K562 (cell line): ENCODE data around the gene RGS9BP. TPM values are rescaled to one million over a fixed set of nuclear protein-coding genes. Genes with fewer than 3 reads are reported as not detected.

Experiments
- ATF1 ChIP-seq, 2 experiments: fragments of 450-650 bp in 1 of 2; IDR thresholded peaks; 2 replicates each; pipeline ENCODE4 v1.6.1; 2016; ENCODE audit warnings: missing compliant biosample characterization in 1 of 2, missing genetic modification characterization in 1 of 2
- DACH1 ChIP-seq: fragments of 450-650 bp; IDR thresholded peaks from 2 replicates; pipeline ENCODE4 v1.6.1; 2018; ENCODE audit not compliant: partially characterized antibody
- E2F1 ChIP-seq: sonication (generic); formaldehyde crosslinking; IDR thresholded peaks from 2 replicates; pipeline ENCODE4 v1.8.1; 2023; ENCODE audit warnings: mild to moderate bottlenecking, missing genetic modification reagents, moderate library complexity
- E2F4 ChIP-seq: sonication (generic); formaldehyde crosslinking; IDR thresholded peaks from 2 replicates; pipeline ENCODE4 v1.8.0; 2022; ENCODE audit warnings: mild to moderate bottlenecking, low read depth, missing genetic modification reagents
- ERF ChIP-seq: fragments of 450-650 bp; formaldehyde crosslinking; IDR thresholded peaks from 2 replicates; pipeline ENCODE4 v1.4.0; 2020; ENCODE audit warnings: mild to moderate bottlenecking, mixed read lengths
- GABPB1 ChIP-seq: sonication (generic); formaldehyde crosslinking; IDR thresholded peaks from 2 replicates; pipeline ENCODE4 v1.8.0; 2022; ENCODE audit warnings: mild to moderate bottlenecking, missing genetic modification reagents
- HOMEZ ChIP-seq: fragments of 250-450 bp; sonication (Bioruptor Pico); IDR thresholded peaks from 2 replicates; pipeline ENCODE4 v1.4.0; 2020; ENCODE audit warnings: mild to moderate bottlenecking, moderate library complexity
- NCOA2 ChIP-seq, 2 experiments: fragments of 450-650 bp; IDR thresholded peaks; 2 replicates each; pipeline ENCODE4 v1.6.1; 2018; ENCODE audit warnings: mild to moderate bottlenecking in 2 of 2, moderate library complexity in 1 of 2; ENCODE audit not compliant: partially characterized antibody in 2 of 2
- PCBP2 ChIP-seq: fragments of 200-400 bp; formaldehyde crosslinking; IDR thresholded peaks from 2 replicates; pipeline ENCODE4 v1.6.1; 2018; ENCODE audit warnings: low read length, low read depth, mild to moderate bottlenecking, moderate library complexity; ENCODE audit not compliant: poor library complexity, severe bottlenecking
- SIX5 ChIP-seq, 2 experiments: IDR thresholded peaks; 2 replicates each; pipeline ENCODE4 v1.6.1; 2011; ENCODE audit warnings: low read length in 2 of 2, borderline replicate concordance in 1 of 2, low read depth in 1 of 2, mild to moderate bottlenecking in 1 of 2, moderate library complexity in 1 of 2; ENCODE audit not compliant: insufficient read depth in 1 of 2
- SRF ChIP-seq, 2 experiments: fragments of 250-450, 450-650 bp in 1 of 2; sonication (Bioruptor Pico) in 1 of 2; sonication (generic) in 1 of 2; formaldehyde crosslinking; IDR thresholded peaks; 2 replicates each; pipeline versions ENCODE4 v1.5.0 to v1.5.1; 2020 to 2022; ENCODE audit warnings: mild to moderate bottlenecking in 1 of 2, missing genetic modification reagents in 1 of 2
- TCF7L2 ChIP-seq: fragments of 150-350 bp; IDR thresholded peaks from 2 replicates; pipeline ENCODE4 v1.6.1; 2016; ENCODE audit warnings: low read depth, mild to moderate bottlenecking, low read length, moderate library complexity
- THAP7 ChIP-seq: fragments of 250-450 bp; sonication (Bioruptor Pico); IDR thresholded peaks from 2 replicates; pipeline ENCODE4 v1.5.0; 2021
- USF1 ChIP-seq: sonication (generic); formaldehyde crosslinking; IDR thresholded peaks from 2 replicates; pipeline ENCODE4 v1.9.0; 2022; ENCODE audit warnings: mild to moderate bottlenecking, missing genetic modification reagents
- USF2 ChIP-seq: sonication (generic); formaldehyde crosslinking; IDR thresholded peaks from 2 replicates; pipeline ENCODE4 v1.5.0; 2020; ENCODE audit warnings: missing genetic modification reagents
- ZFPM2 ChIP-seq: fragments of 250-450 bp; sonication (Bioruptor Pico); IDR thresholded peaks from 2 replicates; pipeline ENCODE4 v1.5.1; 2022; ENCODE audit warnings: mild to moderate bottlenecking
- ZNF347 ChIP-seq: fragments of 450-650 bp; formaldehyde crosslinking; IDR thresholded peaks from 2 replicates; pipeline ENCODE4 v1.4.0; 2020; ENCODE audit warnings: low read depth, mild to moderate bottlenecking, moderate library complexity
- ZNF79 ChIP-seq: fragments of 250-450 bp; sonication (Bioruptor Pico); IDR thresholded peaks from 2 replicates; pipeline ENCODE4 v1.4.0; 2020; ENCODE audit warnings: low read depth, mild to moderate bottlenecking, moderate library complexity
- polyA plus RNA-seq, 8 experiments: library from polyadenylated mRNA; depleted of rRNA in 4 of 8; stranded (reverse) in 5 of 8; unstranded in 3 of 8; fragments of >200 nt; fragmentation: Nextera tagmentation in 2 of 8; fragmentation: Illumina TruSeq in 1 of 8; extraction: Ambion mirVana in 2 of 8; extraction: Trizol in 1 of 8; gene quantifications; 2 replicates each; pipeline versions ENCODE4 v1.2.1 to v1.2.3, GENCODE V29; 2011 to 2014; ENCODE audit warnings: inconsistent platforms in 1 of 8, missing spikeins in 1 of 8
- total RNA-seq, 7 experiments: library from RNA; depleted of rRNA in 6 of 7; stranded (reverse); fragments of >200 nt in 6 of 7; fragmentation: Illumina TruSeq in 2 of 7; extraction: Trizol in 2 of 7; gene quantifications; 2 replicates each; pipeline versions ENCODE4 v1.2.1 to v1.2.3, GENCODE V29; 2011 to 2021; ENCODE audit warnings: low replicate concordance in 1 of 7

Gene RGS9BP
- total and polyA plus RNA-seq, 9 of the 15 experiments (the other 6 are each of a cell fraction or from before 2014, with no cell fraction given), result 0.03 to 1.3 (median 0.49) TPM

GRCh38 chr19:32692727-32693061, 17.0 kb downstream of the RGS9BP start (continued):
- TF ChIP-seq NCOA2 (IDR thresholded peaks at IDR 0.05; ENCODE audit: partially characterized antibody in 2 of 2), result no peak
- TF ChIP-seq DACH1, result no peak
- no peak for TF ChIP-seq ATF1 (CRISPR knock-in tag; IDR thresholded peaks at IDR 0.05)
- TF ChIP-seq ATF1 (tag; IDR thresholded peaks at IDR 0.05), result no peak
- no peak for TF ChIP-seq SRF (CRISPR knock-in tag; IDR thresholded peaks at IDR 0.05)
- TF ChIP-seq ZNF347, result no peak
- TF ChIP-seq USF2 (CRISPR knock-in tag), result 0 out of 2 replicates have a peak, but pooled peaks have one; percentile 5
- TF ChIP-seq GABPB1, result no peak
- no peak for TF ChIP-seq ERF (CRISPR knock-in tag)
- no peak for TF ChIP-seq ZNF79
- TF ChIP-seq E2F4 (CRISPR knock-in tag), result 0 out of 2 replicates have a peak, but pooled peaks have one; percentile 5
- TF ChIP-seq E2F1 (CRISPR knock-in tag), result no peak
- TF ChIP-seq USF1, result peak; percentile 36; the same call in 1 of the 2 replicates
- TF ChIP-seq TCF7L2, result no peak
- no peak for TF ChIP-seq HOMEZ (CRISPR knock-in tag)
- no peak for TF ChIP-seq THAP7 (CRISPR knock-in tag)
- TF ChIP-seq PCBP2, result no peak
- no peak for TF ChIP-seq SIX5 (IDR thresholded peaks at IDR 0.05; ENCODE audit: borderline replicate concordance in 1 of 2, insufficient read depth in 1 of 2, low read depth in 1 of 2, low read length in 2 of 2)
- no peak for TF ChIP-seq ZFPM2 (CRISPR knock-in tag)
